IMR-90 (cell line): ENCODE results near the gene SNAP23.

ENCODE experiments used
- CHD1 ChIP-seq: IDR thresholded peaks from 2 replicates; pipeline ENCODE4 v1.6.1; 2012; ENCODE audit warnings: low read depth, low read length, improper control_type of control experiment
- CTCF ChIP-seq: conservative IDR thresholded peaks from 2 replicates; pipeline ENCODE4 v1.5.1; 2012; ENCODE audit warnings: mild to moderate bottlenecking, low read depth, low read length, improper control_type of control experiment
- POLR2A ChIP-seq: IDR thresholded peaks from 2 replicates; pipeline ENCODE4 v1.6.1; 2012; ENCODE audit warnings: mild to moderate bottlenecking, low read depth, low read length
- RAD21 ChIP-seq: IDR thresholded peaks from 2 replicates; pipeline ENCODE4 v1.6.1; 2012; ENCODE audit warnings: low read length, improper control_type of control experiment
- RCOR1 ChIP-seq: IDR thresholded peaks from 2 replicates; pipeline ENCODE4 v1.6.1; 2012; ENCODE audit warnings: mild to moderate bottlenecking, low read length, improper control_type of control experiment; ENCODE audit not compliant: insufficient replicate concordance
- SMC3 ChIP-seq: fragments of 150-350 bp; IDR thresholded peaks from 2 replicates; pipeline ENCODE4 v1.6.1; 2016; ENCODE audit warnings: low read depth, mild to moderate bottlenecking, antibody characterized with exemption, low read length, moderate library complexity

GRCh38 chr15:42449770-42450424 lies 45.5 kb upstream of the SNAP23 start:
- TF ChIP-seq RAD21 (no peak), CTCF (no peak), RCOR1 (no peak), POLR2A (no peak), SMC3 (no peak), CHD1 (no peak)
